Naive B cell (primary cell): ENCODE data around the gene MCTP1. TPM values are rescaled to one million over a fixed set of nuclear protein-coding genes. Genes with fewer than 3 reads are reported as not detected.

Experiments used
- ATAC-seq, 2 donors: fragments of 150-1000 bp; cut with Tn5 transposase; 2 replicates each; pipeline ENCODE4 v1.10.0; 2021; ENCODE audit warnings: low read depth in 2 of 2, mild to moderate bottlenecking in 2 of 2, moderate library complexity in 2 of 2
- DNase-seq: peaks from one replicate; pipeline ENCODE4 v3.0.0; 2022
- H3K27ac Mint-ChIP-seq, 6 donors: one replicate each; pipeline ENCODE4 v1.8.0; 2020 to 2022; ENCODE audit warnings: mild to moderate bottlenecking in 6 of 6, mixed read lengths in 6 of 6, moderate library complexity in 5 of 6, inconsistent platforms in 2 of 6
- H3K27me3 Mint-ChIP-seq, 3 donors: one replicate each; pipeline ENCODE4 v1.8.0; 2021 to 2022; ENCODE audit warnings: mixed read lengths in 3 of 3, mild to moderate bottlenecking in 1 of 3
- H3K36me3 Mint-ChIP-seq, 2 donors: one replicate each; pipeline ENCODE4 v1.8.0; 2020 to 2022; ENCODE audit warnings: mixed read lengths in 2 of 2, inconsistent platforms in 1 of 2, mild to moderate bottlenecking in 1 of 2
- H3K4me1 Mint-ChIP-seq, 3 donors: one replicate each; pipeline ENCODE4 v1.8.0; 2020 to 2022; ENCODE audit warnings: mixed read lengths in 3 of 3, inconsistent platforms in 1 of 3, mild to moderate bottlenecking in 1 of 3, moderate library complexity in 1 of 3
- H3K4me3 Mint-ChIP-seq, 8 donors: one replicate each; pipeline ENCODE4 v1.8.0; 2020 to 2022; ENCODE audit warnings: mild to moderate bottlenecking in 8 of 8, mixed read lengths in 8 of 8, moderate library complexity in 8 of 8, inconsistent platforms in 2 of 8
- H3K9me3 Mint-ChIP-seq, 7 donors: one replicate each; pipeline ENCODE4 v1.8.0; 2020 to 2022; ENCODE audit warnings: mixed read lengths in 7 of 7, mild to moderate bottlenecking in 5 of 7, inconsistent platforms in 2 of 7, moderate library complexity in 1 of 7
- polyA plus RNA-seq, 6 donors: library from polyadenylated mRNA; unstranded; fragments of 300-500 nt; fragmentation: Illumina TruSeq; gene quantifications; one replicate each; pipeline ENCODE4 v1.2.3, GENCODE V29; 2021; ENCODE audit warnings: low read depth in 6 of 6

The MCTP1 gene
- polyA plus RNA-seq, 6 donors from 2014 or later, result 0.39 to 2.3 (median 0.81) TPM

GRCh38 chr5:94893412-94894135, 391.3 kb downstream of the MCTP1 start:
- Mint-ChIP-seq H3K4me1 (no peaks in the 10 kb centered on the region), H3K27me3 (no peaks in the 10 kb centered on the region), H3K36me3 (no peaks in the 10 kb centered on the region), H3K9me3 (no peaks in the 10 kb centered on the region), H3K4me3 (no peak overlapping the region), H3K27ac (no peak overlapping the region)
- no peak for DNase-seq
- ATAC-seq, result no peak

- H3K27me3 Mint-ChIP-seq, result no peaks in the 10 kb centered on the region
- no peaks in the 10 kb centered on the region for H3K36me3 Mint-ChIP-seq
- no peaks in the 10 kb centered on the region for H3K9me3 Mint-ChIP-seq
- no peak overlapping the region for H3K4me3 Mint-ChIP-seq
- no peaks in the 10 kb centered on the region for H3K4me1 Mint-ChIP-seq
- no peak for DNase-seq
- no peak for ATAC-seq
- H3K27ac Mint-ChIP-seq, result no peak overlapping the region
Observed at GRCh38 chr5:94891972-94892371, 392.9 kb downstream of the MCTP1 start.

GRCh38 chr5:94891565-94891964, 393.3 kb downstream of the MCTP1 start:
- no peak overlapping the region for H3K27ac Mint-ChIP-seq
- DNase-seq, result no peak
- no peaks in the 10 kb centered on the region for H3K4me1 Mint-ChIP-seq
- ATAC-seq, result no peak
- no peaks in the 10 kb centered on the region for H3K36me3 Mint-ChIP-seq
- H3K9me3 Mint-ChIP-seq, result no peaks in the 10 kb centered on the region
- H3K4me3 Mint-ChIP-seq, result no peak overlapping the region
- H3K27me3 Mint-ChIP-seq, result no peaks in the 10 kb centered on the region

GRCh38 chr5:94890907-94891306, 394.0 kb downstream of the MCTP1 start:
- Mint-ChIP-seq H3K4me3 (no peak overlapping the region), H3K9me3 (no peaks in the 10 kb centered on the region), H3K27ac (no peak overlapping the region), H3K4me1 (no peaks in the 10 kb centered on the region), H3K36me3 (no peaks in the 10 kb centered on the region), H3K27me3 (no peaks in the 10 kb centered on the region)
- no peak for DNase-seq
- no peak for ATAC-seq

- Mint-ChIP-seq H3K27ac (peak overlapping the region in 1 of 6 donors; percentile 15), H3K4me1 (no peaks in the 10 kb centered on the region), H3K9me3 (no peaks in the 10 kb centered on the region), H3K36me3 (no peaks in the 10 kb centered on the region), H3K4me3 (no peak overlapping the region), H3K27me3 (no peaks in the 10 kb centered on the region)
- DNase-seq, result no peak
- ATAC-seq, result no peak
Observed at GRCh38 chr5:94888674-94889073, 396.2 kb downstream of the MCTP1 start.

GRCh38 chr5:94885931-94886330, 399.0 kb downstream of the MCTP1 start:
- Mint-ChIP-seq H3K4me1 (no peaks in the 10 kb centered on the region), H3K36me3 (no peaks in the 10 kb centered on the region), H3K9me3 (no peaks in the 10 kb centered on the region), H3K27me3 (no peaks in the 10 kb centered on the region), H3K4me3 (no peak overlapping the region), H3K27ac (no peak overlapping the region)
- no peak for ATAC-seq
- no peak for DNase-seq

GRCh38 chr5:94884311-94884710, 400.6 kb downstream of the MCTP1 start:
- H3K9me3 Mint-ChIP-seq, result no peaks in the 10 kb centered on the region
- DNase-seq (no peak), ATAC-seq (no peak)
- H3K27ac Mint-ChIP-seq, result no peak overlapping the region
- no peaks in the 10 kb centered on the region for H3K36me3 Mint-ChIP-seq
- no peaks in the 10 kb centered on the region for H3K4me1 Mint-ChIP-seq
- H3K4me3 Mint-ChIP-seq, result no peak overlapping the region
- H3K27me3 Mint-ChIP-seq, result no peaks in the 10 kb centered on the region

GRCh38 chr5:94872526-94872925, 412.4 kb downstream of the MCTP1 start:
- Mint-ChIP-seq H3K27ac (no peak overlapping the region), H3K4me3 (no peak overlapping the region), H3K4me1 (no peaks in the 10 kb centered on the region), H3K27me3 (no peaks in the 10 kb centered on the region), H3K36me3 (no peaks in the 10 kb centered on the region), H3K9me3 (no peaks in the 10 kb centered on the region)
- ATAC-seq, result no peak
- DNase-seq, result no peak

- no peaks in the 10 kb centered on the region for H3K4me1 Mint-ChIP-seq
- H3K27me3 Mint-ChIP-seq, result no peaks in the 10 kb centered on the region
- no peak overlapping the region for H3K27ac Mint-ChIP-seq
- H3K36me3 Mint-ChIP-seq, result no peaks in the 10 kb centered on the region
- no peak for ATAC-seq
- no peak overlapping the region for H3K4me3 Mint-ChIP-seq
- no peak for DNase-seq
- H3K9me3 Mint-ChIP-seq, result no peaks in the 10 kb centered on the region
Observed at GRCh38 chr5:94870511-94871183, 414.2 kb downstream of the MCTP1 start.

GRCh38 chr5:94869921-94870320, 415.0 kb downstream of the MCTP1 start:
- no peaks in the 10 kb centered on the region for H3K36me3 Mint-ChIP-seq
- ATAC-seq, result no peak
- no peaks in the 10 kb centered on the region for H3K27me3 Mint-ChIP-seq
- no peaks in the 10 kb centered on the region for H3K9me3 Mint-ChIP-seq
- DNase-seq, result no peak
- H3K27ac Mint-ChIP-seq, result no peak overlapping the region
- no peaks in the 10 kb centered on the region for H3K4me1 Mint-ChIP-seq
- no peak overlapping the region for H3K4me3 Mint-ChIP-seq

- no peaks in the 10 kb centered on the region for H3K36me3 Mint-ChIP-seq
- H3K4me1 Mint-ChIP-seq, result no peaks in the 10 kb centered on the region
- H3K4me3 Mint-ChIP-seq, result no peak overlapping the region
- DNase-seq (no peak), ATAC-seq (no peak)
- no peaks in the 10 kb centered on the region for H3K9me3 Mint-ChIP-seq
- H3K27me3 Mint-ChIP-seq, result no peaks in the 10 kb centered on the region
- no peak overlapping the region for H3K27ac Mint-ChIP-seq
Observed at GRCh38 chr5:94863951-94864350, 420.9 kb downstream of the MCTP1 start.

- H3K27ac Mint-ChIP-seq, result no peak overlapping the region
- ATAC-seq, result no peak
- H3K36me3 Mint-ChIP-seq, result no peaks in the 10 kb centered on the region
- no peaks in the 10 kb centered on the region for H3K4me1 Mint-ChIP-seq
- no peak for DNase-seq
- H3K4me3 Mint-ChIP-seq, result no peak overlapping the region
- H3K9me3 Mint-ChIP-seq, result no peaks in the 10 kb centered on the region
- no peaks in the 10 kb centered on the region for H3K27me3 Mint-ChIP-seq
Observed at GRCh38 chr5:94857111-94857510, 427.8 kb downstream of the MCTP1 start.

- no peak overlapping the region for H3K4me3 Mint-ChIP-seq
- no peaks in the 10 kb centered on the region for H3K4me1 Mint-ChIP-seq
- no peaks in the 10 kb centered on the region for H3K27me3 Mint-ChIP-seq
- DNase-seq (no peak), ATAC-seq (no peak)
- H3K27ac Mint-ChIP-seq, result no peak overlapping the region
- H3K9me3 Mint-ChIP-seq, result no peaks in the 10 kb centered on the region
- no peaks in the 10 kb centered on the region for H3K36me3 Mint-ChIP-seq
Observed at GRCh38 chr5:94856257-94856800, 428.6 kb downstream of the MCTP1 start.

GRCh38 chr5:94855543-94855942, 429.4 kb downstream of the MCTP1 start:
- Mint-ChIP-seq H3K4me1 (no peaks in the 10 kb centered on the region), H3K4me3 (no peak overlapping the region)

More at GRCh38 chr5:94855543-94855942, 429.4 kb downstream of the MCTP1 start:
- H3K27ac Mint-ChIP-seq, result no peak overlapping the region
- ATAC-seq (no peak), DNase-seq (no peak)
- no peaks in the 10 kb centered on the region for H3K36me3 Mint-ChIP-seq
- H3K27me3 Mint-ChIP-seq, result no peaks in the 10 kb centered on the region
- H3K9me3 Mint-ChIP-seq, result no peaks in the 10 kb centered on the region
